HG02852 (cell line): ENCODE measurements around the gene ZNRF3.
"Not testable (repeated sequence)": the region's sequence is repeated elsewhere in the genome, so short reads cannot be mapped to it uniquely, and the experiment has no call there.

ENCODE experiments used
- ATAC-seq: cut with Tn5 transposase; IDR thresholded peaks from one replicate; pipeline ENCODE4 v1.9.1; 2021; ENCODE audit warnings: mild to moderate bottlenecking, moderate library complexity; ENCODE audit not compliant: unreplicated experiment

ZNRF3 gene

GRCh38 chr22:28883917-28884746 lies 760 bp downstream of the ZNRF3 start:
- peak; percentile 20 for ATAC-seq

GRCh38 chr22:28884747-28885350 lies 1.5 kb downstream of the ZNRF3 start:
- ATAC-seq, result no peak

- no peak for ATAC-seq
These were observed 2.6 kb downstream of the ZNRF3 start for GRCh38 chr22:28885939-28886338.

- ATAC-seq, result not testable (repeated sequence)
These were observed 3.3 kb downstream of the ZNRF3 start for GRCh38 chr22:28886679-28887078.

GRCh38 chr22:28887725-28888459 lies 4.5 kb downstream of the ZNRF3 start:
- no peak for ATAC-seq

GRCh38 chr22:28889478-28890024 lies 6.2 kb downstream of the ZNRF3 start:
- ATAC-seq, result no peak

- ATAC-seq, result no peak
These were observed 7.9 kb downstream of the ZNRF3 start for GRCh38 chr22:28891156-28891733.

- no peak for ATAC-seq
These were observed 8.9 kb downstream of the ZNRF3 start for GRCh38 chr22:28892175-28892731.

GRCh38 chr22:28893810-28894209 lies 10.4 kb downstream of the ZNRF3 start:
- no peak for ATAC-seq

GRCh38 chr22:28894334-28894733 lies 11.0 kb downstream of the ZNRF3 start:
- ATAC-seq, result no peak

- no peak for ATAC-seq
These were observed 11.4 kb downstream of the ZNRF3 start for GRCh38 chr22:28894807-28895206.

GRCh38 chr22:28896611-28897010 lies 13.2 kb downstream of the ZNRF3 start:
- ATAC-seq, result no peak

GRCh38 chr22:28898233-28898629 lies 14.9 kb downstream of the ZNRF3 start:
- ATAC-seq, result no peak

GRCh38 chr22:28899199-28899853 lies 16.0 kb downstream of the ZNRF3 start:
- no peak for ATAC-seq

GRCh38 chr22:28900379-28900925 lies 17.1 kb downstream of the ZNRF3 start:
- no peak for ATAC-seq

- ATAC-seq, result no peak
These were observed 19.1 kb downstream of the ZNRF3 start for GRCh38 chr22:28902490-28902889.

- ATAC-seq, result no peak
These were observed 19.7 kb downstream of the ZNRF3 start for GRCh38 chr22:28903080-28903479.

GRCh38 chr22:28903729-28904128 lies 20.4 kb downstream of the ZNRF3 start:
- no peak for ATAC-seq

GRCh38 chr22:28904211-28904896 lies 21.0 kb downstream of the ZNRF3 start:
- ATAC-seq, result no peak
